Esophagus squamous epithelium (tissue), 5 donors: ENCODE results near the gene PRDX1. TPM values are rescaled to one million over a fixed set of nuclear protein-coding genes. Genes with fewer than 3 reads are reported as not detected.
"Not testable (repeated sequence)": the region's sequence is repeated elsewhere in the genome, so short reads cannot be mapped to it uniquely, and the experiment has no call there.

ENCODE experiments used
- DNase-seq: peaks from one replicate; lab custom pipeline; 2025; lab: John Stamatoyannopoulos, UW
- H3K27ac ChIP-seq, 4 donors: fragments of 200-600 bp; sonication (generic); one replicate each; pipeline ENCODE4 v1.5.1; 2016 to 2019; ENCODE audit warnings: mild to moderate bottlenecking in 1 of 4
- H3K27me3 ChIP-seq, 4 donors: fragments of 200-600 bp; sonication (generic); 1 replicate in 3 of 4; 2 replicates in 1 of 4; pipeline versions ENCODE4 v1.5.1 to v1.6.0; 2017 to 2021; ENCODE audit warnings: antibody characterized with exemption in 1 of 4
- H3K36me3 ChIP-seq, 3 donors: fragments of 200-600 bp; sonication (generic); one replicate each; pipeline ENCODE4 v1.5.1; 2016 to 2019
- H3K4me1 ChIP-seq, 3 donors: fragments of 200-600 bp; sonication (generic); one replicate each; pipeline ENCODE4 v1.5.1; 2017 to 2019
- H3K4me3 ChIP-seq, 4 donors: fragments of 200-600 bp; sonication (generic); 1 replicate in 3 of 4; 2 replicates in 1 of 4; pipeline ENCODE4 v1.5.1; 2016 to 2019; ENCODE audit warnings: mild to moderate bottlenecking in 2 of 4, moderate library complexity in 1 of 4
- H3K9me3 ChIP-seq, 3 donors: fragments of 200-600 bp; sonication (generic); one replicate each; pipeline ENCODE4 v1.5.1; 2016 to 2019
- CTCF ChIP-seq, 6 experiments: fragments of 450-650 bp in 4 of 6; fragments of 200-600 bp in 2 of 6; sonication (generic) in 2 of 6; IDR thresholded peaks; one replicate each; pipeline ENCODE4 v1.5.1; 2016 to 2019; ENCODE audit warnings: antibody characterized with exemption in 6 of 6, mild to moderate bottlenecking in 4 of 6, moderate library complexity in 4 of 6
- POLR2A ChIP-seq, 4 donors: fragments of 450-650 bp; IDR thresholded peaks; one replicate each; pipeline ENCODE4 v1.6.1; 2017; ENCODE audit warnings: antibody characterized with exemption in 4 of 4, mild to moderate bottlenecking in 4 of 4, moderate library complexity in 3 of 4
- WGBS, 2 donors: methylation state at CpG; one replicate each; pipeline ENCODE4 v1.1.5; 2018; 5-methylcytosine and 5-hydroxymethylcytosine counted together
- intact Hi-C: fragments of 100-400 bp; cut with DNase I; formaldehyde crosslinking; loops from one replicate; pipeline ENCODE4 v1.15.0; 2022
- total RNA-seq, 4 donors: library from RNA; depleted of rRNA; stranded (reverse); fragments of >200 nt; gene quantifications; one replicate each; pipeline ENCODE4 v1.1.0, GENCODE V29; 2016
- donor health status: DM: yes; HTN: yes; CAD: no.

The PRDX1 gene
- total RNA-seq, 4 donors from 2014 or later = 531 to 1,461 (median 1,071) TPM

- Histone ChIP-seq H3K27ac (peak overlapping the region; percentile 25 to 72 (median 44)), H3K4me3 (peak overlapping the region; percentile 70 to 98 (median 84)), H3K4me1 (peaks cover 21 to 77% (median 38%) of the 10 kb centered on the region in 3 donors), H3K27me3 (no peaks in the 10 kb centered on the region), H3K9me3 (no peaks in the 10 kb centered on the region), H3K36me3 (peaks cover 14 to 49% (median 28%) of the 10 kb centered on the region in 3 donors)
- WGBS, 2 donors = 0 to 8% methylated on average over 1 of the region's 1 CpG
- intact Hi-C loops = no loop called here
- no peak for TF ChIP-seq POLR2A (IDR thresholded peaks at IDR 0.05)
- TF ChIP-seq CTCF (IDR thresholded peaks at IDR 0.05) = no peak
- no peak for DNase-seq
Observed at GRCh38 chr1:45518910-45519309, 2.8 kb downstream of the PRDX1 start.

- intact Hi-C loops, DNase-seq, H3K27me3 ChIP-seq, H3K9me3 ChIP-seq: not testable (repeated sequence)
- Histone ChIP-seq H3K4me1 (peaks cover 21 to 81% (median 38%) of the 10 kb centered on the region in 3 donors), H3K36me3 (peaks cover 14 to 54% (median 33%) of the 10 kb centered on the region in 3 donors), H3K4me3 (peak overlapping the region in 1 of 4 donors; percentile 70), H3K27ac (peak overlapping the region; percentile 25 to 72 (median 44))
- WGBS, 2 donors = 88 to 95% methylated on average over 2 to 4 of the region's 4 CpGs
Observed at GRCh38 chr1:45518366-45518765, 3.3 kb downstream of the PRDX1 start.

GRCh38 chr1:45516465-45516864 lies 5.2 kb downstream of the PRDX1 start:
- TF ChIP-seq CTCF (IDR thresholded peaks at IDR 0.05) (no peak), POLR2A (IDR thresholded peaks at IDR 0.05) (no peak)
- Histone ChIP-seq H3K4me1 (peaks cover 21 to 76% (median 35%) of the 10 kb centered on the region in 3 donors), H3K4me3 (no peak overlapping the region)

DNA sequence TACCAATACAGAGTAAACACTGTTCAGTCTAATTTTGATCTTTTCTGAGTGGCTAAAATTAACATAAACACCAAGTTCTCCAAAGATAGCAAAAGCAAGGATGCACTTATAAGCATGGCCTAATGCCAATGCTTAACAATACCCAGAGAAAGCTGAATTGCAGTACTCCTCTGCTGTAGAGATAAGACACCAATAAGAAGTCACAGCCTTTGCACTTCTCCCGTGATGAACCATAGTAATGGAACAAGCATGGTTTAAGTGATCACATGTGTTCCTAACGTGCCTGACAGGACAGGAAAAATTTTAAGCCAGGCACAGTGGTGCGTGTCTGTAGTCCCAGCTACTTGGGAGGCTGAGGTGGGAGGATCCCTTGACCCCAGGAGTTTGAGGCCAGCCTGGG lies 5.6 kb downstream of the PRDX1 start:
- TF ChIP-seq CTCF (IDR thresholded peaks at IDR 0.05) = no peak
- intact Hi-C loops = no loop called here
- H3K4me1 ChIP-seq = peaks cover 21 to 76% (median 35%) of the 10 kb centered on the region in 3 donors
- WGBS, 2 donors = 37 to 43% methylated on average over 3 of the region's 3 CpGs
- peak overlapping the region; percentile 51 to 78 (median 71) for H3K27ac ChIP-seq
- H3K9me3 ChIP-seq = no peaks in the 10 kb centered on the region
- no peaks in the 10 kb centered on the region for H3K27me3 ChIP-seq
- no peak overlapping the region for H3K4me3 ChIP-seq
- DNase-seq = no peak
- peaks cover 35 to 78% (median 53%) of the 10 kb centered on the region in 3 donors for H3K36me3 ChIP-seq

More at GRCh38 chr1:45516465-45516864, 5.2 kb downstream of the PRDX1 start:
- intact Hi-C loops = no loop called here
- no peaks in the 10 kb centered on the region for H3K9me3 ChIP-seq
- peak overlapping the region; percentile 51 to 78 (median 72) for H3K27ac ChIP-seq
- H3K36me3 ChIP-seq = peaks cover 31 to 74% (median 50%) of the 10 kb centered on the region in 3 donors
- no peak for DNase-seq
- WGBS, 2 donors = 18 to 52% methylated on average over 4 of the region's 4 CpGs
- H3K27me3 ChIP-seq = no peaks in the 10 kb centered on the region

DNA sequence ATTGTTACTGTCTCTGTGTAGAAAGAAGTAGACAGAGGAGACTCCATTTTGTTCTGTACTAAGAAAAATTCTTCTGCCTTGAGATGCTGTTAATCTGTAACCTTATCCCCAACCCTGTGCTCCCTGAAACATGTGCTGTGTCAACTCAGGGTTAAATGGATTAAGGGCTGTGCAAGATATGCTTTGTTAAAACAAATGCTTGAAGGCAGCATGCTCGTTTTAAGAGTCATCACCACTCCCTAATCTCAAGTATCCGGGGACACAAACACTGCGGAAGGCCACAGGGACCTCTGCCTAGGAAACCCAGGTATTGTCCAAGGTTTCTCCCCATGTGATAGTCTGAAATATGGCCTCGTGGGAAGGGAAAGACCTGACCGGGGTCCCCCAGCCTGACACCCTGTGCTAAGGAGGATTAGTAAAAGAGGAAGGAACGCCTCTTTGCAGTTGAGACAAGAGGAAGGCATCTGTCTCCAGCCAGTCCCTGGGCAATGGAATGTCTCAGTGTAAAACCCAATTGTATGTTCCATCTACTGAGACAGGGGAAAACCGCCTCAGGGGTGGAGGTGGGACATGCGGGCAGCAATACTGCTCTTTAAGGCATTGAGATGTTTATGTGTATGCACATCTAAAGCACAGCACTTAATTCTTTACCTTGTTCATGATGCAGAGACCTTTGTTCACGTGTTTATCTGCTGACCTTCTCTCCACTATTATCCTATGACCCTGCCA lies 8.0 kb downstream of the PRDX1 start:
- peaks cover 14 to 64% (median 24%) of the 10 kb centered on the region in 3 donors for H3K4me1 ChIP-seq
- DNase-seq, H3K27me3 ChIP-seq, H3K4me3 ChIP-seq, H3K9me3 ChIP-seq, intact Hi-C loops: not testable (repeated sequence)
- peak overlapping the region; percentile 22 to 55 (median 38) for H3K27ac ChIP-seq
- H3K36me3 ChIP-seq = peaks cover 51 to 100% (median 74%) of the 10 kb centered on the region in 3 donors
- WGBS, 2 donors = 64 to 66% methylated on average over 9 of the region's 9 CpGs

- H3K36me3 ChIP-seq = peaks cover 51 to 98% (median 75%) of the 10 kb centered on the region in 3 donors
- intact Hi-C loops = no loop called here
- TF ChIP-seq CTCF (IDR thresholded peaks at IDR 0.05) = peak; percentile 48 to 68 (median 64)
- no peak for TF ChIP-seq POLR2A (IDR thresholded peaks at IDR 0.05)
- no peak overlapping the region for H3K4me3 ChIP-seq
- 83 to 100% methylated on average over 1 of the region's 1 CpG for WGBS, 2 donors
- H3K27ac ChIP-seq = no peak overlapping the region
- no peaks in the 10 kb centered on the region for H3K27me3 ChIP-seq
- DNase-seq = no peak
- peaks cover 10 to 60% (median 20%) of the 10 kb centered on the region in 3 donors for H3K4me1 ChIP-seq
- H3K9me3 ChIP-seq = no peaks in the 10 kb centered on the region
Observed at GRCh38 chr1:45512641-45513054, 9.0 kb downstream of the PRDX1 start.
